Lower leg skin (tissue), 3 donors: Measurements from ENCODE around the gene AMIGO3.
"Not testable (repeated sequence)": the region's sequence is repeated elsewhere in the genome, so short reads cannot be mapped to it uniquely, and the experiment has no call there.

Source experiments
- POLR2A ChIP-seq, 2 donors: fragments of 450-650 bp; IDR thresholded peaks; one replicate each; pipeline ENCODE4 v1.6.1; 2016 to 2017; ENCODE audit warnings: antibody characterized with exemption in 2 of 2, mild to moderate bottlenecking in 1 of 2, moderate library complexity in 1 of 2
- TF ChIP-seq, protein P1 (sequence below), 3 donors: fragments of 450-650 bp; IDR thresholded peaks; one replicate each; pipeline ENCODE4 v1.5.1; 2016; ENCODE audit warnings: antibody characterized with exemption in 3 of 3, mild to moderate bottlenecking in 3 of 3, moderate library complexity in 2 of 3

- TF ChIP-seq, protein P1, sequence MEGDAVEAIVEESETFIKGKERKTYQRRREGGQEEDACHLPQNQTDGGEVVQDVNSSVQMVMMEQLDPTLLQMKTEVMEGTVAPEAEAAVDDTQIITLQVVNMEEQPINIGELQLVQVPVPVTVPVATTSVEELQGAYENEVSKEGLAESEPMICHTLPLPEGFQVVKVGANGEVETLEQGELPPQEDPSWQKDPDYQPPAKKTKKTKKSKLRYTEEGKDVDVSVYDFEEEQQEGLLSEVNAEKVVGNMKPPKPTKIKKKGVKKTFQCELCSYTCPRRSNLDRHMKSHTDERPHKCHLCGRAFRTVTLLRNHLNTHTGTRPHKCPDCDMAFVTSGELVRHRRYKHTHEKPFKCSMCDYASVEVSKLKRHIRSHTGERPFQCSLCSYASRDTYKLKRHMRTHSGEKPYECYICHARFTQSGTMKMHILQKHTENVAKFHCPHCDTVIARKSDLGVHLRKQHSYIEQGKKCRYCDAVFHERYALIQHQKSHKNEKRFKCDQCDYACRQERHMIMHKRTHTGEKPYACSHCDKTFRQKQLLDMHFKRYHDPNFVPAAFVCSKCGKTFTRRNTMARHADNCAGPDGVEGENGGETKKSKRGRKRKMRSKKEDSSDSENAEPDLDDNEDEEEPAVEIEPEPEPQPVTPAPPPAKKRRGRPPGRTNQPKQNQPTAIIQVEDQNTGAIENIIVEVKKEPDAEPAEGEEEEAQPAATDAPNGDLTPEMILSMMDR (IDR thresholded peaks at IDR 0.05): not testable (repeated sequence)
- not testable (repeated sequence) for TF ChIP-seq POLR2A (IDR thresholded peaks at IDR 0.05)
Observed at GRCh38 chr3:49688338-49689045, 31.0 kb downstream of the AMIGO3 start.
